ENCODE data around the gene KCNH3.

Gene KCNH3

DNA sequence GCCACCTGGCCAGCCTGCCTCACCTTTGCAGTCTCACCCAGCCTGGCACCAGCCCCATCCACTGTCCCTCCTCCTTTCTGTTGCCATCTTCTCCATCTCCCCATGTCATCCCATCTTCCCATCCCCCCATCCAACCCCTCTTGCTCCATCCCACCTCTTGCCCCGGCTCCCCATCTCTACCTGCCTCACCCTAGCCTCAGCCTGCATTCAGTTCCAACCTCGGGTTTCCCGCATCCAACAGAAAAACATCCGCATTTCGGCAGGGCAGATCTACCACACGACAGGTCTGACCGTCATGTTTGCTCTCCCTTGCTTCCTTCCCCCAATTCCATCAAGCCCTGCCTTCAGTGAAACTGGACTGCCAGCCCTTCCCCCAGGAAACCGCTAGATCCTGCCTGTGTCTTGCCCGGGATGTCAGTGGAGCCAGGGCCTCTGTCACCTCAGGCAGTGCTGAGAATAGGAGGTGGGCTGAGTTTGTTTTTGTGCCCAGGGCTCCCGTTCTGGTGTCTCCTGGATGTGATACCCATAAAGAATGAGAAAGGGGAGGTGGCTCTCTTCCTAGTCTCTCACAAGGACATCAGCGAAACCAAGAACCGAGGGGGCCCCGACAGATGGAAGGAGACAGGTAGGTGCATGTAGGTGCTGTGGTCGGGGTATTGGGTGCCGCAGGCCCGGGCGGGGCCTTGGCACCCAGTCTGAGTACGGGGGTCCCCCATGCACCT lies 2.5 kb downstream of the KCNH3 start:
- TF ChIP-seq REST (IDR thresholded peaks at IDR 0.05; ENCODE audit: insufficient read depth in 1 of 2, low read depth in 2 of 2, low read length in 2 of 2) (no peak), POLR2AphosphoS5 (IDR thresholded peaks at IDR 0.05; ENCODE audit: low read depth, low read length) (no peak)

DNA sequence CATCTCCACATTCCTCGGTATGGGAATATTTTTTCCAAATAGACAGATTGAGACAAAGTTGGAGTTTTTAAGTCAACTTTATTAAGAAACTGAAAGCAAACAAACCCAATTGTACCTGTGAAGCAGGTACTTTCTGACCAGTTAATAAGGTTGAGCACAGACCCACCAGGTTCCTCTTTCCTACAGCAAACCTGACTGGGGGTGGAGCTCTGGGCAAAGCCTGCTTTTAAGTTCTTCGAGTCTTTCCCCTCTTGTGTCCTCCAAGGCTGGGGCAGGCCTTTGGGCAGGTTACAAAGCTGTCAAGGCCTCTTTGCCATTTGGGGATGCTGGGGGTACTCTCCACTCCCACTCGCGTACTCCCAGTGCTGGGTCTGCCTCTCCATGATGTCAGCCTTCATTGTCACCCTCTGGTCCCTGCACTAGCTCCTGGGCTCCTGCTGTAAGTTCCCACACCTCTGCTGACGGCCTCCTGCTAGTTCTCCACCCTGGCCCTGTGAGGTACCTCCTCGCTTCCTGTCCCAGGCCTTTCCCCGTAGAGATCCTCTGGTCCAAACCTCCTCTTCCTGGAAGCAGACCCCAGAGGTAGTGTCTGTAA lies 3.2 kb downstream of the KCNH3 start:
- TF ChIP-seq SIN3A (IDR thresholded peaks at IDR 0.05; ENCODE audit: borderline replicate concordance, insufficient read depth, low read length): no peak
- no peak for TF ChIP-seq POLR2AphosphoS5 (IDR thresholded peaks at IDR 0.05; ENCODE audit: low read depth, low read length)
- no peak for TF ChIP-seq FOXP2 (optimal IDR thresholded peaks at IDR 0.05; ENCODE audit: borderline replicate concordance, extremely low read depth, extremely low read length, insufficient read depth)
- TF ChIP-seq REST (IDR thresholded peaks at IDR 0.05; ENCODE audit: insufficient read depth in 1 of 2, low read depth in 2 of 2, low read length in 2 of 2): no peak
- no peak for TF ChIP-seq TAF1 (IDR thresholded peaks at IDR 0.05; ENCODE audit: borderline replicate concordance, insufficient read depth, low read length)

- TF ChIP-seq REST (IDR thresholded peaks at IDR 0.05; ENCODE audit: insufficient read depth in 1 of 2, low read depth in 2 of 2, low read length in 2 of 2) (no peak), TAF1 (IDR thresholded peaks at IDR 0.05; ENCODE audit: borderline replicate concordance, insufficient read depth, low read length) (no peak), POLR2AphosphoS5 (IDR thresholded peaks at IDR 0.05; ENCODE audit: low read depth, low read length) (no peak), FOXP2 (optimal IDR thresholded peaks at IDR 0.05; ENCODE audit: borderline replicate concordance, extremely low read depth, extremely low read length, insufficient read depth) (no peak), SIN3A (IDR thresholded peaks at IDR 0.05; ENCODE audit: borderline replicate concordance, insufficient read depth, low read length) (no peak)
Observed at GRCh38 chr12:49542592-49543160, 3.8 kb downstream of the KCNH3 start.

- TF ChIP-seq REST (IDR thresholded peaks at IDR 0.05; ENCODE audit: insufficient read depth in 1 of 2, low read depth in 2 of 2, low read length in 2 of 2) (no peak), TAF1 (IDR thresholded peaks at IDR 0.05; ENCODE audit: borderline replicate concordance, insufficient read depth, low read length) (no peak), SIN3A (IDR thresholded peaks at IDR 0.05; ENCODE audit: borderline replicate concordance, insufficient read depth, low read length) (no peak), FOXP2 (optimal IDR thresholded peaks at IDR 0.05; ENCODE audit: borderline replicate concordance, extremely low read depth, extremely low read length, insufficient read depth) (no peak), POLR2AphosphoS5 (IDR thresholded peaks at IDR 0.05; ENCODE audit: low read depth, low read length) (no peak)
Observed at GRCh38 chr12:49543221-49543913, 4.5 kb downstream of the KCNH3 start.

All from PFSK-1 (cell line).